Muscle of leg (tissue), 16 donors: ENCODE results near the gene PRKCE. TPM values are rescaled to one million over a fixed set of nuclear protein-coding genes. Genes with fewer than 3 reads are reported as not detected.

Experiments used
- DNase-seq: peaks from one replicate; pipeline ENCODE4 v3.0.0; 2013
- H3K27ac ChIP-seq: one replicate; pipeline ENCODE4 v1.5.1; 2013; ENCODE audit warnings: mild to moderate bottlenecking, low read length, control low read depth
- H3K27me3 ChIP-seq: one replicate; pipeline ENCODE4 v1.6.1; 2013; ENCODE audit warnings: low read length; ENCODE audit not compliant: control insufficient read depth, insufficient read depth
- H3K36me3 ChIP-seq: one replicate; pipeline ENCODE4 v1.6.1; 2013; ENCODE audit warnings: low read length; ENCODE audit not compliant: control insufficient read depth, insufficient read depth
- H3K4me1 ChIP-seq: one replicate; pipeline ENCODE4 v1.6.1; 2013; ENCODE audit warnings: low read length; ENCODE audit not compliant: control insufficient read depth, insufficient read depth
- H3K4me3 ChIP-seq: one replicate; pipeline ENCODE4 v1.5.1; 2013; ENCODE audit warnings: low read length, control low read depth
- H3K9me3 ChIP-seq: replicated peaks from 2 replicates; pipeline ENCODE4 v1.6.1; 2013; ENCODE audit warnings: low read depth, low read length; ENCODE audit not compliant: control insufficient read depth
- WGBS: methylation state at CpG from one replicate; pipeline ENCODE4 v1.1.5; 2013; ENCODE audit warnings: missing lambda C conversion rate; ENCODE audit not compliant: insufficient coverage; 5-methylcytosine and 5-hydroxymethylcytosine counted together
- long read RNA-seq, 11 donors: transcript quantifications; one replicate each; lab custom pipeline, GENCODE V29; 2026
- polyA plus RNA-seq, 8 donors: library from polyadenylated mRNA; unstranded; fragments of 120-200 nt; gene quantifications; one replicate each; pipeline versions ENCODE4 v1.2.1 to v1.2.3, GENCODE V29; 2013; ENCODE audit warnings: inconsistent platforms in 1 of 8, low replicate concordance in 1 of 8; ENCODE audit not compliant: insufficient read length in 8 of 8, insufficient read depth in 1 of 8
- total RNA-seq: library from RNA; stranded (reverse); fragments of 120-200 nt; gene quantifications from one replicate; pipeline ENCODE4 v1.2.4, GENCODE V29; 2013

PRKCE gene
- total RNA-seq (8.6 TPM), polyA plus RNA-seq (1 to 10 TPM; 3.5 to 7.7 (median 6.3) TPM)
- long read RNA-seq, donor 1, full-length matches to known transcripts = 1 of 1 reads
- long read RNA-seq, donor 1, partial matches to known transcripts = 0 of 1 reads
- long read RNA-seq, donor 1, other reads (novel, unspliced or antisense) = 0 of 1 reads
- long read RNA-seq, donor 2 = 0 reads
- long read RNA-seq, donor 3 = 0 reads
- long read RNA-seq, donor 4 = 0 reads
- long read RNA-seq, donor 5, full-length matches to known transcripts = 2 of 2 reads
- long read RNA-seq, donor 5, partial matches to known transcripts = 0 of 2 reads
- long read RNA-seq, donor 5, other reads (novel, unspliced or antisense) = 0 of 2 reads
- long read RNA-seq, donor 6, full-length matches to known transcripts = 1 of 1 reads
- long read RNA-seq, donor 6, partial matches to known transcripts = 0 of 1 reads
- long read RNA-seq, donor 6, other reads (novel, unspliced or antisense) = 0 of 1 reads
- long read RNA-seq, donor 7, full-length matches to known transcripts = 1 of 1 reads
- long read RNA-seq, donor 7, partial matches to known transcripts = 0 of 1 reads
- long read RNA-seq, donor 7, other reads (novel, unspliced or antisense) = 0 of 1 reads
- long read RNA-seq, donor 8 = 0 reads
- long read RNA-seq, donor 9 = 0 reads
- long read RNA-seq, donor 10, full-length matches to known transcripts = 1 of 1 reads
- long read RNA-seq, donor 10, partial matches to known transcripts = 0 of 1 reads
- long read RNA-seq, donor 10, other reads (novel, unspliced or antisense) = 0 of 1 reads
- long read RNA-seq, donor 11 = 0 reads

GRCh38 chr2:45651415-45652089, at the start of gene PRKCE:
Gene PRKCE (plus strand): TSS chr2:45651675.
- 0% methylated on average over 24 of the region's 66 CpGs for WGBS
- H3K4me1 ChIP-seq = peaks cover 21% of the 10 kb centered on the region
- H3K27ac ChIP-seq = peak within 1 kb of the TSS; percentile 95
- H3K4me3 ChIP-seq = peak within 1 kb of the TSS; percentile 75
- H3K36me3 ChIP-seq = no peaks in the 10 kb centered on the region
- no peaks in the 10 kb centered on the region for H3K9me3 ChIP-seq
- peak; percentile 83 for DNase-seq
- peaks cover 29% of the 10 kb centered on the region for H3K27me3 ChIP-seq

GRCh38 chr2:45602624-45603023, 48.9 kb upstream of the PRKCE start:
- Histone ChIP-seq H3K4me3 (no peak overlapping the region), H3K4me1 (no peaks in the 10 kb centered on the region), H3K9me3 (no peaks in the 10 kb centered on the region), H3K36me3 (peaks cover 23% of the 10 kb centered on the region), H3K27me3 (no peaks in the 10 kb centered on the region), H3K27ac (no peak overlapping the region)
- DNase-seq = no peak
- WGBS = no CpG with 5 or more reads among the region's 2 CpGs

DNA sequence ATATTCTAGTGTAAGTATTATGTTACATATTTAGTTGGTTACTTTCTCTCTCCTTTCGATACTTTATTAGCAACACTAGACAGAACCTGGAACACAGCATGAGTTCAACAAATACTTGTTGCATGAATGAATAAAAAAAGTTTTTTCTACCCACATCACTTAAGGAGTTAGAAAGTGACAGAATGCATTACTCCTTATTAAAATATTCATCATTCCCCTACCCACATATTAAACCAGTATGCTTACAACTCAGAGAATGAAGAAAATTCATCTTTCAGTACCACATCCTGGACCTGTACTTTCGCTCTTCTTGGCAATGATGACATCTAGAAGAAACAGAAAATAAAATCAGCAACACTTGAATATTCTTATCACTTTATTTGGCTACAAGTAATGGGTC, 46.4 kb upstream of the PRKCE start:
- H3K9me3 ChIP-seq = no peaks in the 10 kb centered on the region
- no CpG with 5 or more reads among the region's 2 CpGs for WGBS

GRCh38 chr2:45606796-45607195, 44.7 kb upstream of the PRKCE start:
- DNase-seq = peak; percentile 41
- H3K27ac ChIP-seq = no peak overlapping the region
- peaks cover 10% of the 10 kb centered on the region for H3K36me3 ChIP-seq
- H3K9me3 ChIP-seq = no peaks in the 10 kb centered on the region
- H3K4me1 ChIP-seq = peaks cover 2% of the 10 kb centered on the region
- no CpG with 5 or more reads among the region's 1 CpG for WGBS
- H3K27me3 ChIP-seq = no peaks in the 10 kb centered on the region
- no peak overlapping the region for H3K4me3 ChIP-seq

More for the DNA sequence above, 46.4 kb upstream of the PRKCE start:
- Histone ChIP-seq H3K36me3 (peaks cover 14% of the 10 kb centered on the region), H3K4me1 (peaks cover 2% of the 10 kb centered on the region), H3K4me3 (no peak overlapping the region), H3K27me3 (no peaks in the 10 kb centered on the region), H3K27ac (no peak overlapping the region)
- no peak for DNase-seq

DNA sequence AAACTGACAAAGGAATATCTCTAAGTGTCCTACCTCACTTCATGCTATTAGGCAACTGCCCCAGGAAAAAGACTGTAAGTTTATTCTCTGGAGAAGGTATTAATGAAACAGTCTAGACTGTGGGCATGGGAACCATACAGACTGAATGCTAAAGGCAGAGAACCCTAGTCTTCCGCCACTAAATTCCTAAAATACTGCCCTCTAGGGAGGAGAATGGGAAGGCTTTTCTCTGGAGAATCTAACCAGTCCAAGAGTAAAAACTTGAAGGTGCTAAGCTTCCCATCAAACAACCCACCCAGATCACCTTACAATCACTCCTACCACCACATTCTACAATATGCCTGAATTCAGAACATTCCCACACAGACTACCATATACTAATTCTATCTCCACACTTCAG, 43.8 kb upstream of the PRKCE start:
- no peak for DNase-seq
- Histone ChIP-seq H3K9me3 (no peaks in the 10 kb centered on the region), H3K27me3 (no peaks in the 10 kb centered on the region), H3K4me3 (no peak overlapping the region), H3K36me3 (peaks cover 7% of the 10 kb centered on the region), H3K27ac (no peak overlapping the region), H3K4me1 (peaks cover 2% of the 10 kb centered on the region)
- no CpG with 5 or more reads among the region's 1 CpG for WGBS

GRCh38 chr2:45610281-45611019, 41.0 kb upstream of the PRKCE start:
- H3K27ac ChIP-seq = peak overlapping the region; percentile 89
- H3K9me3 ChIP-seq = no peaks in the 10 kb centered on the region
- DNase-seq = peak; percentile 88
- H3K4me1 ChIP-seq = peaks cover 2% of the 10 kb centered on the region
- under 1% methylated on average over 16 of the region's 23 CpGs for WGBS
- H3K4me3 ChIP-seq = peak overlapping the region; percentile 87
- H3K27me3 ChIP-seq = no peaks in the 10 kb centered on the region
- no peaks in the 10 kb centered on the region for H3K36me3 ChIP-seq

DNA sequence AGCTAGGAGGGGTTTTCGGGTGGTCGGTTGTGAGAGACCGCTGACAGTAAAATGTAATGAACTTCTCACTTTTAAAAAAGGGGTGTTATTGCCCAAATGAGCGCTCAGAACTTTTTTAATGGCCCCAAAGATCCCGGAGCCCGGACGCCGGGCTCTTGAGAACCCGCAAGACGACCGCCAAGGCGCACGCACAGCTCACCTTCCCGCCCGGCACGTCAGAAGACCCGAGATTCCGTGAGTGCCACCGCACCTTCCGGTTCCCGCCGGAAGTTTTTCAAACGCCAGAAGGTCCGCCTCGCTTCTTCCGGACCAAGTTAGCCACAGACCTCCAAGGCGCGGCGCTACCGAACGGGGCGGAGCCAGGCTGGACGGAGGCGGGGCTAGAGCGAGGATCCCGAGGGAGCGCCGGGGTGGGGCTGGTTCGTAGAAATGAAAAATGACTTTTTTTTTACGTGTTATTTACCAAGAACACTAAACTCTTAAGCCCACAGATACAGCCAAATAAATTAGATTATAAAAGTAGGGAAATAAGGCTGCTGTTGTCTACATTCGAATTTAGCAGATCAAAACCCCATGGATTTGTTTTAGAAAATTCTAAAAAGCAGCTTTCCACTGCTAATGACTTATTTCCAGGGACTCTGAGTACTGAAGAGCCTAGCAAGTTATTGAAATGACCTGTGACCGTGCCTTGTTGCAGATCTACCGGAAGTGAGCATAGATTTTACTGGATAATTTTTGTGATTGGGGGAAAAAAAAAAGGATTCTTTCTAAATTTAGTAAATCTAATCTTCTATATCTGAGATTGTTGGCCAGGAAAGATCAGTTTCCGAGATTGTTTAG, 40.2 kb upstream of the PRKCE start, which contains the start of gene SRBD1:
SRBD1 (minus strand) TSS at position 248 of the 840 bp plus-strand sequence. CDS start 5,826 bp downstream, outside the sequence.
- WGBS = 1% methylated on average over 32 of the region's 44 CpGs
- no peaks in the 10 kb centered on the region for H3K9me3 ChIP-seq
- peak within 1 kb of the TSS; percentile 89 for H3K27ac ChIP-seq
- DNase-seq = peak; percentile 97
- H3K4me1 ChIP-seq = peaks cover 2% of the 10 kb centered on the region
- no peaks in the 10 kb centered on the region for H3K36me3 ChIP-seq
- peak within 1 kb of the TSS; percentile 87 for H3K4me3 ChIP-seq
- H3K27me3 ChIP-seq = no peaks in the 10 kb centered on the region

DNA sequence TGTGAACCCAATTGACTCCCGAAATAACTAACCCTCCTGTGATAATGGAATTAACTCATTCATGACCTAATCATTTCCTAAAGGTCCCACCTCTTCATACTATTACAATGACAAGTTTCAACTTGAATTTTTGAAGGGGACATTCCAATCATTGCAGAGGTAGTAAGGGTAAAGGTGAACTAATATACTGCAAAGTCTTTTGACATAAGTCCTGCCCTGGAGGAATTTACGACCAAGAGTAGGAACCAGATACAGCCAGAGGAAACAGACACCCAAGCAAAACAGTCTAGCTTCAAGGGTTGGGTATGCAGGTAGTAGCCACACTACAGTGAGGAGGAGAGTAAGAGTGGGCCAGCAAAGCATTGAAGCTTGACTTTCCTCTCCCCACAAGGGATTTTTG, 39.2 kb upstream of the PRKCE start:
- Histone ChIP-seq H3K27ac (no peak overlapping the region), H3K4me3 (no peak overlapping the region), H3K9me3 (no peaks in the 10 kb centered on the region), H3K36me3 (no peaks in the 10 kb centered on the region), H3K27me3 (no peaks in the 10 kb centered on the region), H3K4me1 (peaks cover 2% of the 10 kb centered on the region)
- no peak for DNase-seq
- WGBS = no CpG with 5 or more reads among the region's 2 CpGs

DNA sequence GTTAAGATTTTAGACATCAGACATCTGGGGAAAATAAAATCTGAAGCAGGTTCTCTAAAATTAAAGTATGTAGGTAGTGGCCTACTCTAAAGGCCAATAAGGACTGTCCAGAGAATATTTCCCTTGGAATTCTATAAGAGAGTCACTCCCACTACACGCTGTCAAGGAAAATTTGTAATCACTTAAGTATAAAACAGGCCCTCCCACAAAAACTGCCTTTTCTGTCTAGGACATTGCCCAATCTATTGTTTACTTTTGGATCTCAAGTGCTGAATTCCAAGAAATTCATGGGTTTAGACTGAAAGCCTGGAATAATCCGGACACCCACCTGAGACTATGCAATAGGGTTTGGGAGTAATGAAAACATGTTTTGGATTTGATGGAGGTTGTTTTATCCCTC, 38.7 kb upstream of the PRKCE start:
- DNase-seq = no peak
- Histone ChIP-seq H3K36me3 (no peaks in the 10 kb centered on the region), H3K4me3 (no peak overlapping the region), H3K27ac (no peak overlapping the region), H3K9me3 (no peaks in the 10 kb centered on the region), H3K27me3 (no peaks in the 10 kb centered on the region), H3K4me1 (peaks cover 2% of the 10 kb centered on the region)
- WGBS = no CpG with 5 or more reads among the region's 2 CpGs
